Measurements from ENCODE around the gene GPR3.

Gene GPR3

GRCh38 chr1:27408151-27408550 lies 15.7 kb downstream of the GPR3 start:
- Histone ChIP-seq H3F3A (ENCODE audit: low read depth) (peaks cover 12% of the 10 kb centered on the region; the same call in 1 of the 2 replicates), H3K9me2 (replicated peaks; ENCODE audit: low read depth, low read length) (no peaks in the 10 kb centered on the region), H3K4me2 (ENCODE audit: low read depth, low read length, poor library complexity, severe bottlenecking) (no peak overlapping the region), H2AFZ (ENCODE audit: low read length) (no peak overlapping the region), H4K20me1 (ENCODE audit: insufficient read depth, low read length, poor library complexity, severe bottlenecking) (no peaks in the 10 kb centered on the region), H3K79me2 (ENCODE audit: insufficient read depth, low read length) (no peaks in the 10 kb centered on the region; the same call in 1 of the 2 replicates), H3K36me3 (ENCODE audit: insufficient read depth, low read length) (peaks cover 60% of the 10 kb centered on the region; the same call in 1 of the 2 replicates), H3K4me3 (ENCODE audit: low read length, poor library complexity, severe bottlenecking) (no peak overlapping the region), H3K9ac (ENCODE audit: low read depth, low read length, poor library complexity, severe bottlenecking) (no peak overlapping the region), H3K4me1 (ENCODE audit: insufficient read depth, low read length, poor library complexity, severe bottlenecking) (peaks cover 25% of the 10 kb centered on the region), H3K27me3 (ENCODE audit: insufficient read depth, low read length, poor library complexity, severe bottlenecking) (no peaks in the 10 kb centered on the region), H3K9me3 (ENCODE audit: insufficient read depth, low read depth, low read length) (no peaks in the 10 kb centered on the region)
- TF ChIP-seq CTCF (conservative IDR thresholded peaks at IDR 0.05; ENCODE audit: low read length) = no peak
- TF ChIP-seq EZH2phosphoT487 (IDR thresholded peaks at IDR 0.05; ENCODE audit: borderline replicate concordance) = no peak

GRCh38 chr1:27409669-27410068 lies 17.2 kb downstream of the GPR3 start:
- TF ChIP-seq CTCF (conservative IDR thresholded peaks at IDR 0.05; ENCODE audit: low read length) = no peak
- no peak for TF ChIP-seq EZH2phosphoT487 (IDR thresholded peaks at IDR 0.05; ENCODE audit: borderline replicate concordance)
- Histone ChIP-seq H3K79me2 (ENCODE audit: insufficient read depth, low read length) (no peaks in the 10 kb centered on the region; the same call in 1 of the 2 replicates), H3K9me3 (ENCODE audit: insufficient read depth, low read depth, low read length) (no peaks in the 10 kb centered on the region), H3K27me3 (ENCODE audit: insufficient read depth, low read length, poor library complexity, severe bottlenecking) (no peaks in the 10 kb centered on the region), H3K4me3 (ENCODE audit: low read length, poor library complexity, severe bottlenecking) (no peak overlapping the region), H3K9me2 (replicated peaks; ENCODE audit: low read depth, low read length) (no peaks in the 10 kb centered on the region), H3F3A (ENCODE audit: low read depth) (0 out of 2 replicates have a peak, but pooled peaks cover under 1% of the 10 kb centered on the region), H4K20me1 (ENCODE audit: insufficient read depth, low read length, poor library complexity, severe bottlenecking) (no peaks in the 10 kb centered on the region), H2AFZ (ENCODE audit: low read length) (no peak overlapping the region), H3K4me2 (ENCODE audit: low read depth, low read length, poor library complexity, severe bottlenecking) (no peak overlapping the region), H3K9ac (ENCODE audit: low read depth, low read length, poor library complexity, severe bottlenecking) (no peak overlapping the region), H3K4me1 (ENCODE audit: insufficient read depth, low read length, poor library complexity, severe bottlenecking) (peaks cover 12% of the 10 kb centered on the region), H3K36me3 (ENCODE audit: insufficient read depth, low read length) (peaks cover 75% of the 10 kb centered on the region; the same call in 1 of the 2 replicates)

- no peaks in the 10 kb centered on the region for H3K27me3 ChIP-seq (ENCODE audit: insufficient read depth, low read length, poor library complexity, severe bottlenecking)
- H3K9ac ChIP-seq (ENCODE audit: low read depth, low read length, poor library complexity, severe bottlenecking) = no peak overlapping the region
- H3K36me3 ChIP-seq (ENCODE audit: insufficient read depth, low read length) = peaks cover 85% of the 10 kb centered on the region
- H3K9me2 ChIP-seq (replicated peaks; ENCODE audit: low read depth, low read length) = no peaks in the 10 kb centered on the region
- H3K79me2 ChIP-seq (ENCODE audit: insufficient read depth, low read length) = no peaks in the 10 kb centered on the region
- TF ChIP-seq CTCF (conservative IDR thresholded peaks at IDR 0.05; ENCODE audit: low read length) = no peak
- TF ChIP-seq EZH2phosphoT487 (IDR thresholded peaks at IDR 0.05; ENCODE audit: borderline replicate concordance) = no peak
- no peak overlapping the region for H2AFZ ChIP-seq (ENCODE audit: low read length)
- H3K4me3 ChIP-seq (ENCODE audit: low read length, poor library complexity, severe bottlenecking) = no peak overlapping the region
- peaks cover 2% of the 10 kb centered on the region for H3K4me1 ChIP-seq (ENCODE audit: insufficient read depth, low read length, poor library complexity, severe bottlenecking)
- H3F3A ChIP-seq (ENCODE audit: low read depth) = no peaks in the 10 kb centered on the region
- no peaks in the 10 kb centered on the region for H3K9me3 ChIP-seq (ENCODE audit: insufficient read depth, low read depth, low read length)
- H3K4me2 ChIP-seq (ENCODE audit: low read depth, low read length, poor library complexity, severe bottlenecking) = no peak overlapping the region
- no peaks in the 10 kb centered on the region for H4K20me1 ChIP-seq (ENCODE audit: insufficient read depth, low read length, poor library complexity, severe bottlenecking)
These were observed 18.3 kb downstream of the GPR3 start for GRCh38 chr1:27410709-27411108.
